Measurements from ENCODE around the gene PRELID1.
A peak's percentile ranks its signal among the peaks of the same experiment; 100 is the strongest.
"Not testable (repeated sequence)": the region's sequence is repeated elsewhere in the genome, so short reads cannot be mapped to it uniquely, and the experiment has no call there.

The PRELID1 gene

GRCh38 chr5:177336112-177336511 is 32.5 kb downstream of the PRELID1 start:
- in situ Hi-C loops (cut with HindIII; ENCODE audit: low pct_unique_long_range_greater_than_20kb, low sequenced_read_pairs), result no loop called here
- no peak for TF ChIP-seq JUND (IDR thresholded peaks at IDR 0.05; ENCODE audit: low read depth)

GRCh38 chr5:177336603-177337494 is 33.2 kb downstream of the PRELID1 start:
- in situ Hi-C loops (cut with HindIII; ENCODE audit: low pct_unique_long_range_greater_than_20kb, low sequenced_read_pairs), result no loop called here
- DNase-seq (ENCODE audit: low read depth in 1 of 2, low spot score in 1 of 2), result peak in 1 of 2 experiments; percentile 18
- no peak for TF ChIP-seq JUND (IDR thresholded peaks at IDR 0.05; ENCODE audit: low read depth)

More at GRCh38 chr5:177336112-177336511, 32.5 kb downstream of the PRELID1 start:
- peak in 1 of 2 experiments; percentile 51 for DNase-seq (ENCODE audit: low read depth in 1 of 2, low spot score in 1 of 2)

- in situ Hi-C loops (cut with HindIII; ENCODE audit: low pct_unique_long_range_greater_than_20kb, low sequenced_read_pairs), result no loop called here
- no peak for DNase-seq (ENCODE audit: low read depth in 1 of 2, low spot score in 1 of 2)
- TF ChIP-seq JUND (IDR thresholded peaks at IDR 0.05; ENCODE audit: low read depth), result no peak
These were observed 34.9 kb downstream of the PRELID1 start for GRCh38 chr5:177338251-177339106.

GRCh38 chr5:177339107-177339638 is 35.6 kb downstream of the PRELID1 start:
- no peak for TF ChIP-seq JUND (IDR thresholded peaks at IDR 0.05; ENCODE audit: low read depth)

GRCh38 chr5:177343000-177343399 is 39.4 kb downstream of the PRELID1 start:
- in situ Hi-C loops (cut with HindIII; ENCODE audit: low pct_unique_long_range_greater_than_20kb, low sequenced_read_pairs); DNase-seq (ENCODE audit: low read depth in 1 of 2, low spot score in 1 of 2): not testable (repeated sequence)

More at GRCh38 chr5:177339107-177339638, 35.6 kb downstream of the PRELID1 start:
- in situ Hi-C loops (cut with HindIII; ENCODE audit: low pct_unique_long_range_greater_than_20kb, low sequenced_read_pairs), result no loop called here
- DNase-seq (ENCODE audit: low read depth in 1 of 2, low spot score in 1 of 2), result peak in 1 of 2 experiments; percentile 89

GRCh38 chr5:177343777-177344176 is 40.2 kb downstream of the PRELID1 start:
- TF ChIP-seq JUND (IDR thresholded peaks at IDR 0.05; ENCODE audit: low read depth), result no peak
- in situ Hi-C loops (cut with HindIII; ENCODE audit: low pct_unique_long_range_greater_than_20kb, low sequenced_read_pairs), result no loop called here
- DNase-seq (ENCODE audit: low read depth in 1 of 2, low spot score in 1 of 2), result no peak

GRCh38 chr5:177344891-177345290 is 41.3 kb downstream of the PRELID1 start:
- TF ChIP-seq JUND (IDR thresholded peaks at IDR 0.05; ENCODE audit: low read depth), result no peak
- in situ Hi-C loops (cut with HindIII; ENCODE audit: low pct_unique_long_range_greater_than_20kb, low sequenced_read_pairs), result no loop called here
- DNase-seq (ENCODE audit: low read depth in 1 of 2, low spot score in 1 of 2), result no peak

- no peak for DNase-seq (ENCODE audit: low read depth in 1 of 2, low spot score in 1 of 2)
- in situ Hi-C loops (cut with HindIII; ENCODE audit: low pct_unique_long_range_greater_than_20kb, low sequenced_read_pairs), result no loop called here
- TF ChIP-seq JUND (IDR thresholded peaks at IDR 0.05; ENCODE audit: low read depth), result no peak
These were observed 43.2 kb downstream of the PRELID1 start for GRCh38 chr5:177346820-177347219.

- TF ChIP-seq JUND (IDR thresholded peaks at IDR 0.05; ENCODE audit: low read depth), result no peak
- in situ Hi-C loops (cut with HindIII; ENCODE audit: low pct_unique_long_range_greater_than_20kb, low sequenced_read_pairs), result no loop called here
- DNase-seq (ENCODE audit: low read depth in 1 of 2, low spot score in 1 of 2), result no peak
These were observed 44.1 kb downstream of the PRELID1 start for GRCh38 chr5:177347699-177348098.

GRCh38 chr5:177349362-177349647 is 45.7 kb downstream of the PRELID1 start:
- no peak for TF ChIP-seq JUND (IDR thresholded peaks at IDR 0.05; ENCODE audit: low read depth)
- in situ Hi-C loops (cut with HindIII; ENCODE audit: low pct_unique_long_range_greater_than_20kb, low sequenced_read_pairs), result no loop called here
- DNase-seq (ENCODE audit: low read depth in 1 of 2, low spot score in 1 of 2), result no peak

GRCh38 chr5:177349762-177350161 is 46.2 kb downstream of the PRELID1 start:
- no peak for DNase-seq (ENCODE audit: low read depth in 1 of 2, low spot score in 1 of 2)
- in situ Hi-C loops (cut with HindIII; ENCODE audit: low pct_unique_long_range_greater_than_20kb, low sequenced_read_pairs), result no loop called here
- no peak for TF ChIP-seq JUND (IDR thresholded peaks at IDR 0.05; ENCODE audit: low read depth)

- no peak for DNase-seq (ENCODE audit: low read depth in 1 of 2, low spot score in 1 of 2)
- in situ Hi-C loops (cut with HindIII; ENCODE audit: low pct_unique_long_range_greater_than_20kb, low sequenced_read_pairs), result no loop called here
- TF ChIP-seq JUND (IDR thresholded peaks at IDR 0.05; ENCODE audit: low read depth), result no peak
These were observed 47.3 kb downstream of the PRELID1 start for GRCh38 chr5:177350776-177351391.

Measured in T47D (cell line).